T-helper 1 cell treated with Interleukin-12 subunit alpha and Interleukin-12 subunit beta and Interleukin-4 antibody, amounts not matched to agents 30 ng/mL and 1 ng/mL, for 36 hours (primary cell): ENCODE data around the gene MEGF6. TPM values are rescaled to one million over a fixed set of nuclear protein-coding genes. Genes with fewer than 3 reads are reported as not detected.

ENCODE experiments used
- intact Hi-C: fragments of 100-400 bp; cut with micrococcal nuclease; formaldehyde crosslinking; loops from one replicate; pipeline ENCODE4 v1.15.1; 2024
- total RNA-seq: library from RNA; stranded (reverse); gene quantifications from 2 replicates; pipeline ENCODE4 v1.2.3, GENCODE V29; 2022

MEGF6 gene
- total RNA-seq = 8.3 and 9.6 TPM in 2 replicates

DNA sequence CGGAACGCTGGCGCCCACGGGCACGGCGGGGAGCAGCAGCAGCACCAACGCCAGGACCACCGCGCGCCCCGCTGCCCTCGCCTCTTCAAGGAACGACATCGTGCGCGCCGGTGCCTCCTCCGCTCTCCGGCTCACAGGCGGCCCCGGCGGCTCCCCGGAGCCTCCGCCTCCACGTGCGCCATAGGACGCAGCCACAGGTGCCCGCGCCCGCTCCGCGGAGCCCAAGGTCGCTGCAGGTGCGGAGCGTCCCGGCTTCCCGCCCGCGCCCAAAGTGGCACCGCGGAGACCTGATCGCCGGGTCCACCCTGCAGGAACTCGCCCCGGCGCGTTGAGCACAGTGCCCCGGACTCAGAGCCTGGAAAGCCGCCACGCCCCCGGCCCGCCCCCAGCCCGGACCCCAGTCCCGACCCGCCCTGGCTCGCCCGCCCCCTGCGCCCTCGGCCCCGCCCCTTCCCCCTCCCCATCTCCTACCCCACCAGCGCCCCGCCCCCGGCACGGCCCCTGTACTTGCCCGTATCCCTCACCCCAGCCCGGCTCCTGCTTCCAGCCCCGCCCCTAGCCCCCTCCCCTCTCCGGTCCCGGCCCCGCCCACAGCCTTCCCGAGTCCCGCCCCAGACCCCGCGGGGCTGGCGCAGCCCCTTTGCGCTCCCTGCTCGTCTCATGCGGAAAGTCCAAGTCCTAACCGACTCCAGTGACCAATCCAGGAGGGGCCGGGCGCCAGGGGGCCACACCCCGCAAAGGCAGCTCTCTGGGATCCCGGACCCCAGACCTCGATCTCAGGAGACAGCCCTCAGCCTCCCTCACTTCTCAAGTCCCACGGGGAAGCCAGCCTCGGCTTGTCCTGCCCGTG lies at the start of gene MEGF6:
Gene MEGF6, minus strand, starts transcription at position 339 of the 850 bp plus-strand sequence. Its CDS starts 240 bp downstream, at position 99.
- intact Hi-C loops = no loop called here

DNA sequence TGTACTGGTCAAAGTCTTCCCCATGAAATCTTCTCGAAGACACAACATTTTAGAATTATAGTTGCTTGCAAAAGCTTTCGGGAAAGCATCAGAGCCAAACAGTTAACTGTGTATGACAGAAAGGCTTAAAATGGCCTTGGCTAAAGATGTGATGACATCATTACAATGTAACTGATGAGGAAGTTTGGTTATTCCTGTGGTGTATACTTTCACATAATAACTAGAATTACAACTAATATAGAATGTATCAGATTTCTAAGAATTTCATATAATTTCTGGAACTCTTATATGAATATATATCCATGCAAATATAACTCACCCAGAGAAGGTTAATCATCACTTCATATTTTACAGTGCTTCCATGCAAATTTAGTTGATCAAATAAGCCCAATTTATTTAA lies 49.4 kb upstream of the MEGF6 start:
- intact Hi-C loops = no loop called here

GRCh38 chr1:3659093-3659492 lies 47.8 kb upstream of the MEGF6 start:
- intact Hi-C loops = loop anchor here (10.0 kb wide), 1 partner anchor 1134 kb away; the partner anchor contains the start of gene PANK4

DNA sequence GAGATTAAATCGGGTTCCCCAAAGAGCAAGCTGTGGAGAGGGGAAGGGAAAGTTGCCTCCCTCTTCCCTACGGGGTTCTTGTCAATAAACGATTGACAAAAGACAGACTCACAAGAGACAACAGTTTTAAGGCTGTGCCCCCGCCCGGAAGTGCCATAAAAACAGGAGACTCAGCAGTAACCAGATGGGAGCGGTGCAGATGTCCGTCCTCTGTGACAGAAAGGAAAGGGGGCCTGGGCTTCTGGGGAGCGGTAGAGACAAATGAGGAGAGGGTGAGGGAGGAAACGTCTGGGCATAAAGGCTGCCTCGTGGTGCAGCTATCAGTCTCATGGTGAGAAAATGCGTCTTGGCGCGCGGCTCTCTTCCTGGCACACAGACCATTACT lies 46.9 kb upstream of the MEGF6 start:
- intact Hi-C loops = loop anchor here (10.0 kb wide), 1 partner anchor 1133 kb away; the partner anchor contains the start of gene PANK4

DNA sequence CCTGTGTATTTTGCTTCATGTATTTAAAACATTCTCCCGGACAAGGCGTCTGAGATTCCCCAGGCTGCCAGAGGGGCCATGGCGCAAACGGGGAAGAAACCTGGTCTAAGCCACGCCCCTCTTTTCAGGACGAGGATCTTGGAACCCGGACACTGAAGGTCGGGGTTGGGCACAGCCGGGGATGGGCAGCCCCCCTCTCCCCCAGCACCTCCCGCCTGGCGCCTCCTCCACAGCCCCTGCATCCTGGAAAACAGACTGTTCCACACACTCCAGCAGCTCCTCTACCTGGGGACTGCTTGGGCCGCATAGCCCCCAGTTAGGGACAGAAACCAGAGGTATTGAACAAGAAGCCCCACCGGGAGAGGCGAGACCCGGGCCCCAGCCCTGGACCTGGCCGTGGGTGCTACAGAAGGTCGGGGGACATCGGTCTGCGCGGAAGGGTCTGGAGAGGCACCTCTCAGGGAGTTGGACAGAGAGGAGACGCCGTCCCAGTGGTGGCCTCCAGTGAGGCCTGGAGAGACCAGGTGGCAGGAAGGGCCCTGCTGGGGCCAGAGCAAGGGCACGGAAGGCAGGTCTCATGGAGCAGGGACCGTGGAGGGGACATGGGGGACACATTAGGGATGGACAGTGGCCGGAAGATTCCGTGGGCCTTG lies 46.4 kb upstream of the MEGF6 start:
- intact Hi-C loops = loop anchor here (10.0 kb wide), 1 partner anchor 1133 kb away; the partner anchor contains the start of gene PANK4

DNA sequence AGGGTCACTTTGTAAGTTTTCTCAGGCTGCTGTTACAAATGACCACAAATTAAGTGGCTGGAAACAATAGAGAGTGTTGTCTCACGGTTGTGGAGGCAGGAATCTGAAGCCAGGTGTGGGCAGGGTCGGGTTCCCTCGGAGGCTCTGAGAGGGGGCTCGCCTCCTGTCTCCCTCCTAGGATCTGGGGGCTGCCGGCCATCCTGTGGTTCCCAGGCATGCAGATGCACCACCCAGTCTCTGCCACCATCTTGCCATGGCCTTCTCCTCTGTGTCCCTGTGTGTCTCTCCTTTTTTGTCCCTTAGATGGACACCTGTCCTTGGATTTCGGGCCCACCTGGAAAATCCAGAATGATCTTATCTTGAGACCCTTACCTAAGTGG lies 45.8 kb upstream of the MEGF6 start:
- intact Hi-C loops = loop anchor here (10.0 kb wide), 1 partner anchor 1132 kb away; the partner anchor contains the start of gene PANK4

DNA sequence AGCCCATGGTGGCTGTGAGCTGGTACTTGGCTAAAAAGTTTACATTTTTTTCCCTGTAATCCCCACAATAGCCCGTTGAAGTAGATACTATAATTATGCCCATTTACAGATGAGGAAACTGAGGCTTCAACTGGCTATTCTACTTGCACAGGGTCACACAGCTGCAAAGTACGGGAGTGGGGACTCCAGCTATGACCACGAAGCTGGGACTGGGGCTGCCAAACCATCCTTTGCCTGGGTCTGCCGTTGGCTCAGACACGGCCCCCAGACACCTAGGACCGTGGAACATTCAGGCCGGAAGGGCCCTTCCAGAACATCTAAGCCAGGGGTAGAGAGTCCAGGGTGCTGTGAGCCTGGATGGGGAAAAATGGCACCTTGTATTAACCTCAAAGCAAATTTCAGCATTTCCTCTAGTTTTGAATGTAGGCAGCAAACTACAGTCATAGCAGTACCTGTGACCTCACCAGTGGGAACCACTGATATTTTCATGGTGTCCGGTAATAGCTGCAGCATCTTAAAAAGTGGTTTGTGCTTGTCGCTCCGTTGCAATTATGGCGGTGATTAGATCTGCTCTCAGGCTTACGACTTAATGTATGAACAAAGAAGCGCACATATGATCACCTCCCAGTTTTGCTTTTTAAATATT lies 45.3 kb upstream of the MEGF6 start:
- intact Hi-C loops = loop anchor here (10.0 kb wide), 1 partner anchor 1132 kb away; the partner anchor contains the start of gene PANK4

DNA sequence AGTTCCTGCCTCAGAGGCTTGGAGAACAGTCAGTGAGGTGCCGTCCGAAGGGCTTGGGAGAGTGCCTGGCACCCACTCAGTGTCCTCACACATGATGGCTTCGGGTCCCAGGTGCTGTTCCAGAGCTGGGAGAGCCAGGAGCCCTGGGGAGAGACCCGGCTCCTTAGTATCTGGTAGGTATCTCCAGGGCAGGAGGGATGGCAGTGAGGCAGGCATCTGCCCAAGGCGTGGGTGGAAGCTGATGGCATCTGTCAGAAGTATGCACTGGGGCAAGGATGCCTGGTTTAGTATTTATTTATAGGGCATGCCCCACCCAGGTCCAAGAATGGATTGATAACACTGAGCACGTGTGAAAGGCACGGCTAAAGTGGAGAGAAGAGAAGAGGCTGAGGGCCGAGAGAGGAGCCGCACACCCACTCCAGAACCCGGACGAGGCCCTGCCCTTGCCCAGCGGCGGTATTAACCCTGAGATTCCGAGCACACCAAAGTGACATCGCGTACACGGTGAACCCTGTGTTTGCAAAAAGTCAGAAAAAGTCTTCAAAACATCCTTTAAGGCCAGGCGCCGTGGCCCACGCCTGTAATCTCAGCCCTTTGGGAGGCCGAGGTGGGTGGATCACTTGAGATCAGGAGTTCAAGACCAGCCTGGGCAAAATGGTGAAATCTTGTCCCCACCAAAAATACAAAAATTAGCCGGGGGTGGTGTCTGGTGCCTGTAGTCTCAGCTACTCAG lies 43.4 kb upstream of the MEGF6 start:
- intact Hi-C loops = loop anchor here (10.0 kb wide), 1 partner anchor 1130 kb away; the partner anchor contains the start of gene PANK4

GRCh38 chr1:3653286-3653618 lies 41.9 kb upstream of the MEGF6 start:
- intact Hi-C loops = loop anchor here (10.0 kb wide), 1 partner anchor 1128 kb away; the partner anchor contains the start of gene PANK4

DNA sequence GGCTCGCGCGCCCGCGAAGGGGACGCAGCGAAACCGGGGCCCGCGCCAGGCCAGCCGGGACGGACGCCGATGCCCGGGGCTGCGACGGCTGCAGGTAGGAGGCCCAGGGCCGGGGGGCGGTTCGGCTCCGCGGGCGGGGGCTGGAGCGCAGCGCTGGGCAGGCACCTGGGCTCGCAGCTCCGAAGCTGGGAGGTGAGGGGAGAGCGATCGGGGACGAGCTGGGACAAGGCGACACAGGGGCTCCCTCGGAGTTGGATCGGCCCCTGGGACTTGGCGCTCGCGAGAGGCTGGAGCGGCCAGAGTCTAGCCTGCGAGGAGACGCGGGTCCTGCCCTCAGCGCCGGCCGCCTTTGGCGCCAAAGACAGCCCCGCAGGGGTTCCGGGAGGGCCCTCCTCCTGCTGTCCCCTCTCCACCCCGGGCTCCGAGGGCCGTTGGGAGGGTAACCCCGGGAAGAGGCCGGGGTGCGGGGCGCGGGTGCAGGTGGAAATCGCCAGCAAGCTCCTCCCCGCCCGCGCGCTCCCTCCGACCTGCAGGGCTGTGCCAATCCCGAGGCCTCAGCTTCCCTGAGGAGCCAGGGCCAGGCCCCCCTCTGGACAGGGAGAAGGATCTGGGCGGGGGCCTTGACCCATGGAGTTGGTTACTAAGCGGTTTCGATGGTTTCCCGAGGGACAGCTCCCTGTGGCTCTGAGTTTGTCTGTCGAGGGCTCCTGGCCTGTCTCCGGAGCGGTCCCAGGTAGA lies 41.4 kb upstream of the MEGF6 start:
- intact Hi-C loops = loop anchor here (10.0 kb wide), 1 partner anchor 1128 kb away; the partner anchor contains the start of gene PANK4

- intact Hi-C loops = loop anchor here (10.0 kb wide), 1 partner anchor 1127 kb away; the partner anchor contains the start of gene PANK4
Measured at GRCh38 chr1:3651930-3652547, 40.7 kb upstream of the MEGF6 start, which contains the start of gene TP73. TSS of gene TP73 (plus strand) at chr1:3652516. CDS start at chr1:3682366, 29,850 bp downstream.

- intact Hi-C loops = loop anchor here (10.0 kb wide), 1 partner anchor 1126 kb away; the partner anchor contains the start of gene PANK4
Measured at GRCh38 chr1:3651026-3651929, 40.0 kb upstream of the MEGF6 start.

- intact Hi-C loops = loop anchor here (1.0 to 10.0 kb wide), 7 partner anchors 26 to 1126 kb away; partner anchors contain the start of genes C1orf174, CEP104, DFFB and LRRC47
Measured at GRCh38 chr1:3650248-3651025, 39.1 kb upstream of the MEGF6 start.

GRCh38 chr1:3649342-3650247 lies 38.3 kb upstream of the MEGF6 start, which contains the start of gene WRAP73:
TSS of gene WRAP73 (minus strand) at chr1:3650103. CDS start at chr1:3649999, 104 bp downstream.
- intact Hi-C loops = loop anchor here (1.0 to 10.0 kb wide), 7 partner anchors 25 to 1125 kb away; partner anchors contain the start of genes C1orf174, CEP104, DFFB and LRRC47

- intact Hi-C loops = no loop called here
Measured at GRCh38 chr1:3646596-3646995, 35.3 kb upstream of the MEGF6 start.

- intact Hi-C loops = no loop called here
Measured at GRCh38 chr1:3645666-3646355, 34.5 kb upstream of the MEGF6 start.
